Middle frontal gyrus (tissue), 1 donor: ENCODE results near the gene BCAS3.

Source experiments
- DNase-seq: peaks from one replicate; pipeline ENCODE4 v3.0.0-alpha.2; 2015; ENCODE audit warnings: low spot score; ENCODE audit errors: extremely low spot score

BCAS3 gene

GRCh38 chr17:61185385-61185784 is 507.7 kb downstream of the BCAS3 start:
- DNase-seq = no peak

GRCh38 chr17:61187038-61187437 is 509.4 kb downstream of the BCAS3 start:
- no peak for DNase-seq

GRCh38 chr17:61188081-61188480 is 510.4 kb downstream of the BCAS3 start:
- no peak for DNase-seq

GRCh38 chr17:61189968-61190367 is 512.3 kb downstream of the BCAS3 start:
- no peak for DNase-seq

- DNase-seq = no peak
Observed at GRCh38 chr17:61196302-61196704, 518.7 kb downstream of the BCAS3 start.

GRCh38 chr17:61196799-61197198 is 519.1 kb downstream of the BCAS3 start:
- DNase-seq = no peak

- DNase-seq = no peak
Observed at GRCh38 chr17:61199431-61200338, 522.0 kb downstream of the BCAS3 start.

- no peak for DNase-seq
Observed at GRCh38 chr17:61200339-61200715, 522.7 kb downstream of the BCAS3 start.

GRCh38 chr17:61201211-61201610 is 523.6 kb downstream of the BCAS3 start:
- no peak for DNase-seq

GRCh38 chr17:61202564-61202963 is 524.9 kb downstream of the BCAS3 start:
- no peak for DNase-seq

GRCh38 chr17:61203671-61204131 is 526.0 kb downstream of the BCAS3 start:
- DNase-seq = no peak

- no peak for DNase-seq
Observed at GRCh38 chr17:61204456-61204855, 526.8 kb downstream of the BCAS3 start.

- no peak for DNase-seq
Observed at GRCh38 chr17:61205401-61205800, 527.8 kb downstream of the BCAS3 start.

GRCh38 chr17:61205931-61206330 is 528.3 kb downstream of the BCAS3 start:
- no peak for DNase-seq

GRCh38 chr17:61206922-61207321 is 529.3 kb downstream of the BCAS3 start:
- no peak for DNase-seq

GRCh38 chr17:61208301-61209105 is 530.9 kb downstream of the BCAS3 start:
- no peak for DNase-seq

- no peak for DNase-seq
Observed at GRCh38 chr17:61209106-61209439, 531.4 kb downstream of the BCAS3 start.

- peak; percentile 11 for DNase-seq
Observed at GRCh38 chr17:61209525-61209924, 531.9 kb downstream of the BCAS3 start.

- no peak for DNase-seq
Observed at GRCh38 chr17:61211236-61211635, 533.6 kb downstream of the BCAS3 start.

GRCh38 chr17:61212655-61213054 is 535.0 kb downstream of the BCAS3 start:
- DNase-seq = no peak

GRCh38 chr17:61214753-61215152 is 537.1 kb downstream of the BCAS3 start:
- no peak for DNase-seq

- no peak for DNase-seq
Observed at GRCh38 chr17:61216066-61216465, 538.4 kb downstream of the BCAS3 start.
